Fibroblast of skin of scalp (primary cell): Measurements from ENCODE around the gene ZNF333. TPM values are rescaled to one million over a fixed set of nuclear protein-coding genes. Genes with fewer than 3 reads are reported as not detected.
A peak's percentile ranks its signal among the peaks of the same experiment; 100 is the strongest.

Source experiments
- DNase-seq: peaks from one replicate; pipeline ENCODE4 v3.0.0-alpha.2; 2013
- polyA plus RNA-seq, 2 experiments: library from polyadenylated mRNA; unstranded; fragments of 120-200 nt; gene quantifications; one replicate each; pipeline ENCODE4 v1.2.1, GENCODE V29; 2013; ENCODE audit not compliant: insufficient read length in 2 of 2

Gene ZNF333
- 13.0 TPM for polyA plus RNA-seq (2013, experiment 1 of 2; ENCODE audit: insufficient read length)
- 11.9 TPM for polyA plus RNA-seq (2013, experiment 2 of 2; ENCODE audit: insufficient read length)

- peak; percentile 93 for DNase-seq
Observed at GRCh38 chr19:14689598-14690503, at the start of gene ZNF333. Gene ZNF333 (plus strand): TSS chr19:14690048. CDS start chr19:14693492, 3,444 bp downstream.

GRCh38 chr19:14648506-14648905 is 41.3 kb upstream of the ZNF333 start:
- DNase-seq, result no peak

- no peak for DNase-seq
Observed at GRCh38 chr19:14649020-14649419, 40.8 kb upstream of the ZNF333 start.

GRCh38 chr19:14650161-14650560 is 39.7 kb upstream of the ZNF333 start:
- DNase-seq, result no peak

GRCh38 chr19:14654786-14655560 is 34.9 kb upstream of the ZNF333 start:
- DNase-seq, result no peak

GRCh38 chr19:14655726-14656125 is 34.1 kb upstream of the ZNF333 start:
- DNase-seq, result no peak

- no peak for DNase-seq
Observed at GRCh38 chr19:14659874-14660489, 29.9 kb upstream of the ZNF333 start.

GRCh38 chr19:14661372-14661924 is 28.4 kb upstream of the ZNF333 start:
- no peak for DNase-seq

GRCh38 chr19:14669940-14670339 is 19.9 kb upstream of the ZNF333 start:
- no peak for DNase-seq

GRCh38 chr19:14670408-14670807 is 19.4 kb upstream of the ZNF333 start:
- no peak for DNase-seq

- no peak for DNase-seq
Observed at GRCh38 chr19:14672188-14672872, 17.5 kb upstream of the ZNF333 start.

GRCh38 chr19:14673088-14673487 is 16.8 kb upstream of the ZNF333 start:
- DNase-seq, result no peak

- DNase-seq, result peak; percentile 4
Observed at GRCh38 chr19:14674764-14675163, 15.1 kb upstream of the ZNF333 start, which contains the start of gene ADGRE3. Gene ADGRE3 (minus strand): TSS chr19:14674844. CDS start chr19:14674770, 74 bp downstream.

- DNase-seq, result no peak
Observed at GRCh38 chr19:14676762-14677161, 13.1 kb upstream of the ZNF333 start.

- DNase-seq, result no peak
Observed at GRCh38 chr19:14677464-14677863, 12.4 kb upstream of the ZNF333 start.

- DNase-seq, result no peak
Observed at GRCh38 chr19:14678199-14678598, 11.6 kb upstream of the ZNF333 start.

- DNase-seq, result no peak
Observed at GRCh38 chr19:14682084-14682483, 7.8 kb upstream of the ZNF333 start.

GRCh38 chr19:14683439-14683838 is 6.4 kb upstream of the ZNF333 start:
- no peak for DNase-seq

- no peak for DNase-seq
Observed at GRCh38 chr19:14686411-14686810, 3.4 kb upstream of the ZNF333 start.

GRCh38 chr19:14694641-14695266 is 4.9 kb downstream of the ZNF333 start:
- DNase-seq, result no peak

- DNase-seq, result no peak
Observed at GRCh38 chr19:14695471-14695870, 5.6 kb downstream of the ZNF333 start.
